Nephron progenitor cell (in vitro differentiated cells): ENCODE data around the gene CCDC178.
"Not testable (repeated sequence)": the region's sequence is repeated elsewhere in the genome, so short reads cannot be mapped to it uniquely, and the experiment has no call there.

ENCODE experiments used
- DNase-seq: peaks from one replicate; pipeline ENCODE4 v3.0.0; 2021
- H3K27ac Mint-ChIP-seq: 2 replicates; pipeline ENCODE4 v1.8.0; 2021; ENCODE audit warnings: mild to moderate bottlenecking, moderate library complexity, mixed read lengths
- H3K27me3 Mint-ChIP-seq: 2 replicates; pipeline ENCODE4 v1.8.0; 2021; ENCODE audit warnings: mild to moderate bottlenecking, low read depth, mixed read lengths; ENCODE audit not compliant: poor library complexity
- H3K36me3 Mint-ChIP-seq: 2 replicates; pipeline ENCODE4 v1.8.0; 2021; ENCODE audit warnings: low read depth, mixed read lengths
- H3K4me1 Mint-ChIP-seq: 2 replicates; pipeline ENCODE4 v1.8.0; 2021; ENCODE audit warnings: mixed read lengths
- H3K4me3 Mint-ChIP-seq: 2 replicates; pipeline ENCODE4 v1.8.0; 2021; ENCODE audit warnings: mild to moderate bottlenecking, moderate library complexity, mixed read lengths
- H3K9me3 Mint-ChIP-seq: 2 replicates; pipeline ENCODE4 v1.8.0; 2021; ENCODE audit warnings: mild to moderate bottlenecking, moderate library complexity, mixed read lengths
- CTCF ChIP-seq: fragments of 200-600 bp; sonication (generic); IDR thresholded peaks from 2 replicates; pipeline ENCODE4 v1.5.0; 2021; ENCODE audit warnings: antibody characterized with exemption

The CCDC178 gene

GRCh38 chr18:33350256-33350655, 90.3 kb downstream of the CCDC178 start:
- Mint-ChIP-seq H3K27me3 (no peaks in the 10 kb centered on the region), H3K36me3 (no peaks in the 10 kb centered on the region), H3K4me1 (no peaks in the 10 kb centered on the region), H3K9me3 (peaks cover 3% of the 10 kb centered on the region), H3K27ac (no peak overlapping the region), H3K4me3 (no peak overlapping the region)
- no peak for TF ChIP-seq CTCF
- no peak for DNase-seq

GRCh38 chr18:33339733-33340132, 100.8 kb downstream of the CCDC178 start:
- H3K27me3 Mint-ChIP-seq, H3K27ac Mint-ChIP-seq, H3K4me1 Mint-ChIP-seq, H3K4me3 Mint-ChIP-seq, H3K36me3 Mint-ChIP-seq, DNase-seq: not testable (repeated sequence)
- H3K9me3 Mint-ChIP-seq, result peaks cover 44% of the 10 kb centered on the region

GRCh38 chr18:33334781-33335180, 105.7 kb downstream of the CCDC178 start:
- H3K27ac Mint-ChIP-seq, result no peak overlapping the region
- no peak overlapping the region for H3K4me3 Mint-ChIP-seq
- peaks cover 3% of the 10 kb centered on the region for H3K36me3 Mint-ChIP-seq
- H3K27me3 Mint-ChIP-seq, result no peaks in the 10 kb centered on the region
- no peaks in the 10 kb centered on the region for H3K4me1 Mint-ChIP-seq
- H3K9me3 Mint-ChIP-seq, result peaks cover 23% of the 10 kb centered on the region
- DNase-seq, result no peak
- TF ChIP-seq CTCF, result no peak

- DNase-seq, result no peak
- no peak overlapping the region for H3K27ac Mint-ChIP-seq
- no peaks in the 10 kb centered on the region for H3K4me1 Mint-ChIP-seq
- no peak overlapping the region for H3K4me3 Mint-ChIP-seq
- H3K36me3 Mint-ChIP-seq, result no peaks in the 10 kb centered on the region
- TF ChIP-seq CTCF, result no peak
- no peaks in the 10 kb centered on the region for H3K27me3 Mint-ChIP-seq
- H3K9me3 Mint-ChIP-seq, result no peaks in the 10 kb centered on the region
Observed at GRCh38 chr18:33330711-33331110, 109.8 kb downstream of the CCDC178 start.

- Mint-ChIP-seq H3K27ac (no peak overlapping the region), H3K9me3 (no peaks in the 10 kb centered on the region), H3K4me1 (no peaks in the 10 kb centered on the region), H3K4me3 (no peak overlapping the region), H3K27me3 (no peaks in the 10 kb centered on the region), H3K36me3 (no peaks in the 10 kb centered on the region)
- DNase-seq, result no peak
- no peak for TF ChIP-seq CTCF
Observed at GRCh38 chr18:33326975-33327374, 113.5 kb downstream of the CCDC178 start.

- Mint-ChIP-seq H3K27me3 (peaks cover 3% of the 10 kb centered on the region), H3K36me3 (no peaks in the 10 kb centered on the region), H3K4me3 (no peak overlapping the region), H3K4me1 (no peaks in the 10 kb centered on the region), H3K9me3 (peaks cover 14% of the 10 kb centered on the region), H3K27ac (no peak overlapping the region)
- TF ChIP-seq CTCF, result no peak
- DNase-seq, result no peak
Observed at GRCh38 chr18:33317640-33318039, 122.9 kb downstream of the CCDC178 start.
